ENCODE measurements around the gene ST3GAL2. TPM values are rescaled to one million over a fixed set of nuclear protein-coding genes. Genes with fewer than 3 reads are reported as not detected.

ST3GAL2 gene
- total RNA-seq: 10 to 100 TPM in 2 of 3 donors, 1 to 10 TPM in 1; 7.8 to 13.4 (median 11.5) TPM

- TF ChIP-seq POLR2A (IDR thresholded peaks at IDR 0.05): no peak
- TF ChIP-seq CTCF (IDR thresholded peaks at IDR 0.05): no peak
- TF ChIP-seq POLR2AphosphoS5 (IDR thresholded peaks at IDR 0.05): peak in 2 of 3 donors; percentile 27 to 32
- intact Hi-C loops (cut with DNase I; ENCODE audit: low total_unique reads): no loop called here
- H3K27ac ChIP-seq: peak within 1 kb of the TSS; percentile 52 to 88
These were observed at the start of gene ST3GAL2 for GRCh38 chr16:70438969-70439862. Gene ST3GAL2 (minus strand): TSS chr16:70439100. CDS start chr16:70398530, 40,570 bp downstream.

GRCh38 chr16:70484867-70485266 is 46.0 kb upstream of the ST3GAL2 start:
- peaks cover 13% of the 10 kb centered on the region for H3K36me3 ChIP-seq
- no peak for TF ChIP-seq CTCF (IDR thresholded peaks at IDR 0.05)
- no peak for TF ChIP-seq POLR2A (IDR thresholded peaks at IDR 0.05)
- no peak for TF ChIP-seq POLR2AphosphoS5 (IDR thresholded peaks at IDR 0.05)
- intact Hi-C loops (cut with DNase I; ENCODE audit: low total_unique reads): no loop called here
- DNase-seq (ENCODE audit: low spot score in 2 of 2): no peak
- no peak overlapping the region for H3K4me3 ChIP-seq
- H3K27ac ChIP-seq: no peak overlapping the region
- no peaks in the 10 kb centered on the region for H3K4me1 ChIP-seq
- no peaks in the 10 kb centered on the region for H3K9me3 ChIP-seq
- no peaks in the 10 kb centered on the region for H3K27me3 ChIP-seq

More at GRCh38 chr16:70438969-70439862, at the start of gene ST3GAL2:
- peak; percentile 81 to 87 for DNase-seq (ENCODE audit: low spot score in 2 of 2)
- Histone ChIP-seq H3K9me3 (no peaks in the 10 kb centered on the region), H3K4me1 (peaks cover 2 to 5% of the 10 kb centered on the region in 2 donors), H3K36me3 (no peaks in the 10 kb centered on the region), H3K4me3 (peak within 1 kb of the TSS; percentile 79 to 95 (median 82)), H3K27me3 (no peaks in the 10 kb centered on the region)

- no peak for DNase-seq (ENCODE audit: low spot score in 2 of 2)
- Histone ChIP-seq H3K27me3 (no peaks in the 10 kb centered on the region), H3K9me3 (no peaks in the 10 kb centered on the region), H3K4me1 (no peaks in the 10 kb centered on the region), H3K36me3 (peaks cover 16% of the 10 kb centered on the region), H3K4me3 (no peak overlapping the region), H3K27ac (no peak overlapping the region)
- intact Hi-C loops (cut with DNase I; ENCODE audit: low total_unique reads): no loop called here
- TF ChIP-seq POLR2A (IDR thresholded peaks at IDR 0.05): no peak
- TF ChIP-seq POLR2AphosphoS5 (IDR thresholded peaks at IDR 0.05): no peak
- no peak for TF ChIP-seq CTCF (IDR thresholded peaks at IDR 0.05)
These were observed 44.5 kb upstream of the ST3GAL2 start for GRCh38 chr16:70483426-70483825.

- intact Hi-C loops (cut with DNase I; ENCODE audit: low total_unique reads): no loop called here
These were observed 43.7 kb upstream of the ST3GAL2 start for GRCh38 chr16:70482624-70483023.

More at GRCh38 chr16:70482624-70483023, 43.7 kb upstream of the ST3GAL2 start:
- H3K4me1 ChIP-seq: no peaks in the 10 kb centered on the region
- TF ChIP-seq POLR2AphosphoS5 (IDR thresholded peaks at IDR 0.05) (no peak), POLR2A (IDR thresholded peaks at IDR 0.05) (no peak), CTCF (IDR thresholded peaks at IDR 0.05) (no peak)
- H3K9me3 ChIP-seq: no peaks in the 10 kb centered on the region
- no peak overlapping the region for H3K4me3 ChIP-seq
- H3K36me3 ChIP-seq: peaks cover 16% of the 10 kb centered on the region
- H3K27me3 ChIP-seq: no peaks in the 10 kb centered on the region
- DNase-seq (ENCODE audit: low spot score in 2 of 2): no peak
- H3K27ac ChIP-seq: peak overlapping the region; percentile 27 to 33
